Parathyroid adenoma (tissue), 2 donors: ENCODE results near the gene ADSL.

Source experiments
- H2AFZ ChIP-seq: fragments of 300-600 bp; sonication (generic); one replicate; pipeline ENCODE4 v1.7.0; 2017; ENCODE audit warnings: antibody characterized with exemption, mild to moderate bottlenecking
- H3K27ac ChIP-seq: fragments of 300-600 bp; sonication (generic); one replicate; pipeline ENCODE4 v1.7.0; 2017
- H3K27me3 ChIP-seq: fragments of 300-600 bp; sonication (generic); one replicate; pipeline ENCODE4 v1.7.0; 2017; ENCODE audit warnings: low read length; ENCODE audit not compliant: control insufficient read depth, insufficient read depth
- H3K36me3 ChIP-seq: fragments of 300-600 bp; sonication (generic); one replicate; pipeline ENCODE4 v1.7.0; 2017; ENCODE audit warnings: low read length; ENCODE audit not compliant: control insufficient read depth, insufficient read depth
- H3K4me1 ChIP-seq: fragments of 300-600 bp; sonication (generic); one replicate; pipeline ENCODE4 v1.7.0; 2017; ENCODE audit warnings: control low read depth
- H3K4me2 ChIP-seq: fragments of 300-600 bp; sonication (generic); one replicate; pipeline ENCODE4 v1.7.0; 2017; ENCODE audit warnings: low read length
- H3K4me3 ChIP-seq: fragments of 300-600 bp; sonication (generic); one replicate; pipeline ENCODE4 v1.7.0; 2017; ENCODE audit warnings: low read depth, low read length
- H3K79me2 ChIP-seq: fragments of 300-600 bp; sonication (generic); one replicate; pipeline ENCODE4 v1.7.0; 2017; ENCODE audit warnings: control low read depth
- H3K9ac ChIP-seq: fragments of 300-600 bp; sonication (generic); one replicate; pipeline ENCODE4 v1.7.0; 2017; ENCODE audit warnings: mild to moderate bottlenecking
- H3K9me3 ChIP-seq: fragments of 300-600 bp; sonication (generic); one replicate; pipeline ENCODE4 v1.7.0; 2017; ENCODE audit warnings: low read length; ENCODE audit not compliant: control insufficient read depth
- TF ChIP-seq, protein P1 (sequence below): fragments of 300-600 bp; sonication (generic); IDR thresholded peaks from one replicate; pipeline ENCODE4 v1.7.0; 2017; ENCODE audit warnings: antibody characterized with exemption, mild to moderate bottlenecking
- donor health status: primary hyperparathyroidism.

Gene ADSL

DNA sequence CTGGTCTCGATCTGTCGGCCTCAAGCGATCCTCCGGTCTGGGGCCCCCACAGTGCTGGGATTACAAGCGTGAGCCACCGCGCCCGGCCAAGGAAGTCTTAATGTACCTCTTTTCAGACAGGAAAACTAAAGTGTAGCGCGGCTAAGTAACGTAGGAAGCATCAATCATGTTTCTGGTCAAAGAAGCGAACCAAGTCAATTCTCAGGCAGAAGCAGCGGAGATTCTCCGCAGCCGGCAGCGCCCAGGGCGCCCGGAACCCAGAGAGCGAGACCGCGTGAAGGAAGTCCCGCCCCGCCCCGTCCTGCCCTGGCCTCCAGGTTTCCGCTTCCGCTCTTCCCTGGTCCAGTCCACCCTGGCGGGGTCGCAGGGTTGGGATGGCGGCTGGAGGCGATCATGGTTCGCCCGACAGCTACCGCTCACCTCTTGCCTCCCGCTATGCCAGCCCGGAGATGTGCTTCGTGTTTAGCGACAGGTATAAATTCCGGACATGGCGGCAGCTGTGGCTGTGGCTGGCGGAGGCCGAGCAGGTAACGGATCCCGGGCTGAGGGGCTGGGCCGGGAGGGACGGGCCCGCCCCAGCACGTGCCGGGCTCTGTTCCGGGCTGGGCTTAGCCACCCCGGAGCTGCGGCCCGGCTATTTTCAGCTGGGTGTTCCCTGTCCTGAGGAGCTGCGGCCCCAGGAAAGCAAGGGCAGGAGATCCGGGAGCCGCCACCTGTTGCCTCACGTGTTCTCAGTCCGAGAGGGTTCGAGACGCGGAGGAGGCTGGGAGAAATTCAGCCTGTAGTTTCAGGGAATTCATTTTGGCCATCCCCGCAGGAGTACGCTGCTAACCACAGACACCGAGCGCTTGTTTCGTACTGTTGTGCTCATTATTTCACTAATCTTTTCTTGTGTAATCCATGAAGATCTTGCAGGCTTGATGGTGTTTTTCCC lies at the start of gene ADSL:
Gene ADSL (plus strand): TSS at position 316 of the 934 bp plus-strand sequence. CDS start 59 bp downstream, at position 375.
- H3K9ac ChIP-seq, result no peak within 1 kb of the TSS
- no peaks in the 10 kb centered on the region for H3K27me3 ChIP-seq
- peak within 1 kb of the TSS; percentile 75 for H3K27ac ChIP-seq
- no peaks in the 10 kb centered on the region for H3K79me2 ChIP-seq
- peaks cover 3% of the 10 kb centered on the region for H3K4me1 ChIP-seq
- H2AFZ ChIP-seq, result peak within 1 kb of the TSS; percentile 84
- TF ChIP-seq, protein P1, sequence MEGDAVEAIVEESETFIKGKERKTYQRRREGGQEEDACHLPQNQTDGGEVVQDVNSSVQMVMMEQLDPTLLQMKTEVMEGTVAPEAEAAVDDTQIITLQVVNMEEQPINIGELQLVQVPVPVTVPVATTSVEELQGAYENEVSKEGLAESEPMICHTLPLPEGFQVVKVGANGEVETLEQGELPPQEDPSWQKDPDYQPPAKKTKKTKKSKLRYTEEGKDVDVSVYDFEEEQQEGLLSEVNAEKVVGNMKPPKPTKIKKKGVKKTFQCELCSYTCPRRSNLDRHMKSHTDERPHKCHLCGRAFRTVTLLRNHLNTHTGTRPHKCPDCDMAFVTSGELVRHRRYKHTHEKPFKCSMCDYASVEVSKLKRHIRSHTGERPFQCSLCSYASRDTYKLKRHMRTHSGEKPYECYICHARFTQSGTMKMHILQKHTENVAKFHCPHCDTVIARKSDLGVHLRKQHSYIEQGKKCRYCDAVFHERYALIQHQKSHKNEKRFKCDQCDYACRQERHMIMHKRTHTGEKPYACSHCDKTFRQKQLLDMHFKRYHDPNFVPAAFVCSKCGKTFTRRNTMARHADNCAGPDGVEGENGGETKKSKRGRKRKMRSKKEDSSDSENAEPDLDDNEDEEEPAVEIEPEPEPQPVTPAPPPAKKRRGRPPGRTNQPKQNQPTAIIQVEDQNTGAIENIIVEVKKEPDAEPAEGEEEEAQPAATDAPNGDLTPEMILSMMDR, result no peak
- H3K36me3 ChIP-seq, result no peaks in the 10 kb centered on the region
- no peaks in the 10 kb centered on the region for H3K9me3 ChIP-seq
- H3K4me2 ChIP-seq, result peak within 1 kb of the TSS; percentile 87
- peak within 1 kb of the TSS; percentile 88 for H3K4me3 ChIP-seq

DNA sequence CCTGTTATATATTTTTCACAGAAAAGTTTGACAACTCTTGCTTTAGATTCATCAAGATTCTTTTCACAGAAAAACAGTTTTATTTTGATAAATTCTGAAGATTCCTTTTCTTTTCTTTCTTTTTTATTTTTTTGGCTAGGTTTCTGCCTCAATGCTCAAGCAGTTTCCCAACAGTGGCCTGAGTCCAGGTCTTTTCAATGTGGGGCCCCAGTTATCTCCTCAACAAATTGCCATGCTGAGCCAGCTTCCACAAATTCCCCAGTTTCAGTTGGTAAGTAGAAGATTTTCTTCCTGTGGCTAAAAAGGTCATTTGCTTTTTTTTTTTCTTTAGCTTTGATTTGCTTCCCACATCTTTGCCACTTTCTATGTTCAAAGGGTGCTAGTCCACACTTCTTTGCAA lies 46.0 kb upstream of the ADSL start:
- H3K4me2 ChIP-seq, result no peak overlapping the region
- H3K27ac ChIP-seq, result no peak overlapping the region
- no peaks in the 10 kb centered on the region for H3K27me3 ChIP-seq
- no peaks in the 10 kb centered on the region for H3K4me1 ChIP-seq
- TF ChIP-seq, protein P1, result no peak
- H2AFZ ChIP-seq, result no peak overlapping the region
- no peaks in the 10 kb centered on the region for H3K36me3 ChIP-seq
- H3K9me3 ChIP-seq, result no peaks in the 10 kb centered on the region
- H3K4me3 ChIP-seq, result no peak overlapping the region
- no peaks in the 10 kb centered on the region for H3K79me2 ChIP-seq
- no peak overlapping the region for H3K9ac ChIP-seq

GRCh38 chr22:40300884-40301672 lies 45.2 kb upstream of the ADSL start:
- no peaks in the 10 kb centered on the region for H3K36me3 ChIP-seq

DNA sequence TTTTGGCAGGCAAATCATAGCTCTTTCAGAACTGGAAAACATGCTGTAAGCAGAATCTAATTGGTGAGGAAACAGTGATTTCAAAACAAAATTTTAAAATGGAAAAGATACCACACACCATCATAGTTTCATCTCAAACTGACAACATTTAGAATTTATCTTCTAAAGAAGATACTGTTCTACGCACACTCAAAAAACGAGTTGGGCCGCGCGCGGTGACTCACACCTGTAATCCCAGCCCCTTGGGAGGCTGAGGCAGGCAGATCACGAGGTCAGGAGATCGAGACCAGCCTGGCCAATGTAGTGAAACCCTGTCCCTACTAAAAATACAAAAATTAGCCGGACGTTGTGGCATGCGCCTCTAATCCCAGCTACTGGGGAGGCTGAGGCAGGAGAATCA lies 44.2 kb upstream of the ADSL start:
- H3K36me3 ChIP-seq, result no peaks in the 10 kb centered on the region
- no peak overlapping the region for H2AFZ ChIP-seq
- no peaks in the 10 kb centered on the region for H3K79me2 ChIP-seq

More at GRCh38 chr22:40300884-40301672, 45.2 kb upstream of the ADSL start:
- H3K27me3 ChIP-seq, result no peaks in the 10 kb centered on the region
- TF ChIP-seq, protein P1, result no peak
- H3K9me3 ChIP-seq, result no peaks in the 10 kb centered on the region
- no peak overlapping the region for H3K9ac ChIP-seq
- H3K79me2 ChIP-seq, result no peaks in the 10 kb centered on the region
- no peak overlapping the region for H3K27ac ChIP-seq
- no peak overlapping the region for H3K4me2 ChIP-seq
- no peaks in the 10 kb centered on the region for H3K4me1 ChIP-seq
- no peak overlapping the region for H3K4me3 ChIP-seq
- H2AFZ ChIP-seq, result no peak overlapping the region

More for the DNA sequence above, 44.2 kb upstream of the ADSL start:
- H3K4me1 ChIP-seq, result no peaks in the 10 kb centered on the region
- H3K27ac ChIP-seq, result no peak overlapping the region
- H3K9ac ChIP-seq, result no peak overlapping the region
- H3K4me2 ChIP-seq, result no peak overlapping the region
- TF ChIP-seq, protein P1, result no peak
- no peak overlapping the region for H3K4me3 ChIP-seq
- no peaks in the 10 kb centered on the region for H3K9me3 ChIP-seq
- no peaks in the 10 kb centered on the region for H3K27me3 ChIP-seq
